NT2/D1 (cell line): ENCODE results near the gene TBX4.
"Not testable (repeated sequence)": the region's sequence is repeated elsewhere in the genome, so short reads cannot be mapped to it uniquely, and the experiment has no call there.

Experiments used
- DNase-seq: peaks from one replicate; pipeline ENCODE4 v3.0.0-alpha.2; 2011; ENCODE audit warnings: low read depth, low spot score
- H3K27me3 ChIP-seq: 2 replicates; pipeline ENCODE4 v1.6.0; 2011; ENCODE audit warnings: mild to moderate bottlenecking; ENCODE audit not compliant: insufficient read length, insufficient read depth
- H3K36me3 ChIP-seq: 2 replicates; pipeline ENCODE4 v1.6.1; 2011; ENCODE audit warnings: mild to moderate bottlenecking, low read length, mixed read lengths; ENCODE audit not compliant: insufficient read depth, insufficient read length
- H3K4me1 ChIP-seq: 2 replicates; pipeline ENCODE4 v1.5.1; 2011; ENCODE audit not compliant: insufficient read depth, insufficient read length
- H3K4me3 ChIP-seq: 2 replicates; pipeline ENCODE4 v1.5.1; 2011; ENCODE audit warnings: low read depth; ENCODE audit not compliant: insufficient read length
- H3K9ac ChIP-seq: 2 replicates; pipeline ENCODE4 v1.6.0; 2011; ENCODE audit warnings: low read depth; ENCODE audit not compliant: insufficient read length
- H3K9me3 ChIP-seq: 2 replicates; pipeline ENCODE4 v1.5.1; 2011; ENCODE audit warnings: mild to moderate bottlenecking, low read length; ENCODE audit not compliant: insufficient read depth
- SUZ12 ChIP-seq: IDR thresholded peaks from 2 replicates; pipeline ENCODE4 v1.6.1; 2011; ENCODE audit not compliant: insufficient read length, insufficient read depth; ENCODE audit errors: extremely low read depth
- YY1 ChIP-seq: IDR thresholded peaks from 2 replicates; pipeline ENCODE4 v1.6.1; 2011; ENCODE audit not compliant: insufficient read length, insufficient read depth
- ZNF274 ChIP-seq: IDR thresholded peaks from 2 replicates; pipeline ENCODE4 v1.6.1; 2011; ENCODE audit warnings: mild to moderate bottlenecking, low read depth, low read length

The TBX4 gene

GRCh38 chr17:61447358-61447757 lies 4.9 kb upstream of the TBX4 start:
- peaks cover 25% of the 10 kb centered on the region for H3K4me1 ChIP-seq

GRCh38 chr17:61448042-61448441 lies 4.2 kb upstream of the TBX4 start:
- H3K9ac ChIP-seq, result no peak overlapping the region
- H3K4me3 ChIP-seq, result no peak overlapping the region
- no peaks in the 10 kb centered on the region; the same call in 1 of the 2 replicates for H3K9me3 ChIP-seq
- TF ChIP-seq SUZ12, result no peak
- TF ChIP-seq ZNF274, result no peak
- TF ChIP-seq YY1, result no peak
- H3K36me3 ChIP-seq, result no peaks in the 10 kb centered on the region
- H3K4me1 ChIP-seq, result peaks cover 23% of the 10 kb centered on the region
- no peak for DNase-seq
- H3K27me3 ChIP-seq, result peaks cover 48% of the 10 kb centered on the region

More at GRCh38 chr17:61447358-61447757, 4.9 kb upstream of the TBX4 start:
- Histone ChIP-seq H3K36me3 (no peaks in the 10 kb centered on the region), H3K27me3 (peaks cover 41% of the 10 kb centered on the region), H3K9ac (no peak overlapping the region), H3K9me3 (no peaks in the 10 kb centered on the region; the same call in 1 of the 2 replicates), H3K4me3 (no peak overlapping the region)
- TF ChIP-seq SUZ12, result no peak
- no peak for TF ChIP-seq YY1
- no peak for TF ChIP-seq ZNF274
- DNase-seq, result no peak

- not testable (repeated sequence) for H3K9me3 ChIP-seq, H3K36me3 ChIP-seq, DNase-seq, H3K4me3 ChIP-seq, H3K9ac ChIP-seq
- Histone ChIP-seq H3K4me1 (peaks cover 20% of the 10 kb centered on the region), H3K27me3 (peaks cover 59% of the 10 kb centered on the region)
Observed at GRCh38 chr17:61449140-61449539, 3.1 kb upstream of the TBX4 start.

GRCh38 chr17:61449707-61450640 lies 2.2 kb upstream of the TBX4 start:
- Histone ChIP-seq H3K36me3 (no peaks in the 10 kb centered on the region), H3K4me3 (no peak overlapping the region), H3K9me3 (no peaks in the 10 kb centered on the region), H3K27me3 (peaks cover 67% of the 10 kb centered on the region), H3K9ac (no peak overlapping the region), H3K4me1 (peaks cover 21% of the 10 kb centered on the region)
- DNase-seq, result no peak
- TF ChIP-seq YY1, result no peak
- no peak for TF ChIP-seq SUZ12
- TF ChIP-seq ZNF274, result no peak

GRCh38 chr17:61450641-61451537 lies 1.3 kb upstream of the TBX4 start:
- H3K27me3 ChIP-seq, result peaks cover 76% of the 10 kb centered on the region
- no peak for DNase-seq
- peak overlapping the region; percentile 37 for H3K9ac ChIP-seq
- H3K4me3 ChIP-seq, result peak overlapping the region; percentile 56
- no peaks in the 10 kb centered on the region for H3K36me3 ChIP-seq
- TF ChIP-seq ZNF274, result no peak
- no peak for TF ChIP-seq SUZ12
- no peak for TF ChIP-seq YY1
- H3K9me3 ChIP-seq, result no peaks in the 10 kb centered on the region
- H3K4me1 ChIP-seq, result peaks cover 26% of the 10 kb centered on the region

GRCh38 chr17:61451538-61452300 lies 503 bp upstream of the TBX4 start:
- H3K9ac ChIP-seq, result peak overlapping the region; percentile 77
- H3K9me3 ChIP-seq, result no peaks in the 10 kb centered on the region
- H3K36me3 ChIP-seq, result no peaks in the 10 kb centered on the region
- peaks cover 85% of the 10 kb centered on the region for H3K27me3 ChIP-seq
- peaks cover 26% of the 10 kb centered on the region for H3K4me1 ChIP-seq
- no peak for DNase-seq
- H3K4me3 ChIP-seq, result peak overlapping the region; percentile 56
- TF ChIP-seq SUZ12 (no peak), YY1 (no peak), ZNF274 (no peak)
